Globus pallidus (tissue), 1 donor: ENCODE results near the gene OPA3.
"Not testable (repeated sequence)": the region's sequence is repeated elsewhere in the genome, so short reads cannot be mapped to it uniquely, and the experiment has no call there.

ENCODE experiments used
- DNase-seq: peaks from one replicate; pipeline ENCODE4 v3.0.0-alpha.2; 2015; ENCODE audit warnings: low spot score

The OPA3 gene

DNA sequence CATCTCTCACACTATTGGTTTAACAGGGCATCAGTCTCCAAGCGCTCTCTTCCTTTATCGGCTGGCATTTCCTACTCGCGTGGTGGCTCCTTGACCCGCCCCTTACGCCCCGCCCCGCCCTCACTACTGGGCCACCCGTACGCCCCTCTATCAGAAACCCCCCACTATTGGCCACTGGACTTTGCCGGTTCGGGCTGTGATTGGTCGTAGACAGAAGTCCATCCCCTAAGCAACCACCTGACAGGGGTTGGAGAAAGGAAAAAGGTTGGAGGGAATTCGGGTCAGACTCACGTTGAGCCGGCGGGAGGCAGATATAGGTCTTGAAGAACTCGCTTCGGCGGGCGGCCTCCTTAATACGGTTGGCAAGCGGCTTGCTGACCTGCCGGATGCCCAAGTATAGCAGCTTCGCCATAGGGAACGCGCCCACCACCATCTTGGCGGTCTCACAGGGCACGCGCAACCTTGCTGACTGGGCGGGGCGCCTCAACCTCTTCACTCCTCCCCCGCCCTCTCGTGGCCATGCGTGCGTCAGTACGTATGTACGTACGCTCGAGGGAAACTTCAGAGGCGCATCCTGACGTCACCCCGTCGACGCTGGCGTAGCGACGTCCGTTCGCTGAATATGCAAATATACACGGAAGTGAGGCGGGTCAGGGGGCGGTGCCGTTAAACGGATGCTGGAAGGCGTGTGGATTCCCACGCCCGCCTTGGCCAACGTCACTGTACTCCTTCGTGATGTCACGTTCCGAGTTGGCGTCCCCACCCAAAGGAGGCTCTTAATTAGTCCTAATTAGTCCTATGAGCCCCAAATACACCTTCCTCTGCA, at the start of gene OPA3:
Gene OPA3 (minus strand): TSS at position 471 of the 826 bp plus-strand sequence. CDS start 38 bp downstream, at position 433.
- DNase-seq, result peak; percentile 100

DNA sequence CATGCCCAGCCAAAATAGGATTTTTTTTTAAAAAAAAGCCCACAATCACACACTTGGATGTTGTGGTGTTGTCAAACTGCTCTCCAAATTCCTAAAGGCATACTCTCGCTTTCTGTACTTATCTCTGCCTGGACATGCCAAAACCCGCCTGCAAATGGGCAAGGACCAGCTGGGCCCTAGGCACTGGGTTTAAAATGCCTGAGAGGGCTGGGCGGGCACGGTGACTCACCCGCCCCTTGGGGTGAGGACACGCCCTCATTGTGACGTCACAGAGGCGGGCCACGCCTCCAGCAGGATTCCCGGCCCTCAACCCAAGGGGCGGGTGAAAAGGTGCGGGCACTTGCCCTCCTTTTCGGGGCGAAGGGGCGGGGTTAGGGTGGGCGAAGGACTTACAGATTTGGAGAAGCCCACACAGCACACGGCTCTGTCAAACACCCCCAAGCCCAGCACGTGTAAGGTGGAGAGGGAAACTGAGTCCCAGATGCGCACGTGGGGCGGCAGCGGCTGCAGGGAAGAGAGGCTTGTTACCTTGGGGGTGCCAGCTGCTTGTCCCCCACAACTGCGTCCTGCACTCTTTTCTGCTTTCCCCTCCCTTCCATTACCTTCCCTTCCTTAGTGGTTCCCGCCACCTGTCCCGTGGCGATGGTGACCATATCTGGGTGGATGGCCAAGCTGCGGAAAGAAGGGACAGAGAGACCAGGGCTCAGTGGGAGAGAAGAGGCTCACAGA, 48.0 kb upstream of the OPA3 start:
- DNase-seq, result peak; percentile 36

DNA sequence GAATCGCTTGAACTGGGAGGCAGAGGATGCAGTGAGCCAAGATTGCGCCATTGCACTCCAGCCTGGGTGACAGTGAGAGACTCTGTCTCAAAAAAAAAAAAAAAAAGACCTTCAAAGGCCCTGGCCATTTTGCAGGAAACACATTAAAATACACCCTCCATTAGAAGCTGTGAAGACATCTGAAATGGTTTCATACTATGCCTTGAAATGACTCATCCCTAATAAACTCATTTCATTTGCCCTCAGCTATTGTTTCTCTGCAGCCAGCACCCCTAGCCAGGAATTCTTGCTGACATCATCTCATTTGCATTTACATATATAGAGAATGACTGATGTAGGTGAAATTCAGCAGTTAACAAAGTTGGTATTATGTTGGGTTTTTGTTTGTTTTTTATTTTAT, 45.9 kb upstream of the OPA3 start:
- DNase-seq, result no peak

DNA sequence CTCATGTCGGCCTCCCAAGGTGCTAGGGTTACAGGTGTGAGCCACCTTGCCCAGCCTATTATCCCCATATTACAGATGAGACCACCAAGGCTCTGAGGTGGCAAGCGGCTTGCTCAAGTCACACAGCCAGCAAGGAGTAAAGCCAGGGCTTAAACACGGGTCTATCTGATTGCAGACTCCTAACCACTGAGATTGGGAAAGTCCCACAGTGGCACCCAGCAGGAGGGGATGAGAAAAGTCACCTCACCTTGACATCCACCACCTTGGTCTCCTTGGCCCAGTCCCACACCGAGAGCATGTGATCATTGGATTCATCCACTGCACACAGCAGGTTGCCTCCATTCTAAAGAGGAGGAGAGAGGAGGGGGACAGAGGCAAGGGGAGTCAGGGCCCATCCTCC, 45.1 kb upstream of the OPA3 start:
- DNase-seq, result no peak

DNA sequence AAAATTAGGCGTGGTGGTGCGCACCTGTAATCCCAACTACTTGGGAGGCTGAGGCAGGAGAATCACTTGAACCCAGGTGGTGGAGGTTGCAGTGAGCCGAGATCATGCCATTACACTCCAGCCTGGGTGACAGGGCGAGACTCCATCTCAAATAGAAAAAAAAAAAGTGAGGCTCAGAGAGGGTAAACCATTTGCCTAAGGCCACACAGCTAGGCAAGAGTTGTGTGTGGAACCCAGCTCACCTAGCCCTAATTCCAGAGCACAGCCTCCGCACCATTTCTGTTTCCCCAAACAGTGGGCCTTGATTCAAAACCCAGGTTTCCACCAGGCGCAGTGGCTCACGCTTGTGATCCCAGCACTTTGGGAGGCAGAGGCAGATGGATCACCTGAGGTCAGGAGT, 43.6 kb upstream of the OPA3 start:
- not testable (repeated sequence) for DNase-seq

DNA sequence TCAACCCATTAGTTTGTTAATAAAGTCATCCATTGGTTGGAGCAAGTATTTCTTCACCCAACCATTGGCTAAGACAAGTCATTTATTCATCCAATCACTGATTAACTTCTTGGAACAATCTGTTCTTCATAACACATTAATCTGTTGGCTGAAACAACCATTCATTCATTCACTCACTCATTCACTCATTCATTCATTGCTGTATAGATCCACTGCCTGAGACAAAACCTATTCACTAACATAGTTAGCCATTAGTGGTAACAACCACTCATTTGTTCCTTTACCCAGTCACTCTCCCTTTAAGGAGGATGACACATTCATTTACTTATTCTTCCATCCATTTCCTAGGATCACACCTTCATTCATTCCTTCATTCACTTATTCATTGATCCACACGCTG, 39.4 kb upstream of the OPA3 start:
- no peak for DNase-seq

DNA sequence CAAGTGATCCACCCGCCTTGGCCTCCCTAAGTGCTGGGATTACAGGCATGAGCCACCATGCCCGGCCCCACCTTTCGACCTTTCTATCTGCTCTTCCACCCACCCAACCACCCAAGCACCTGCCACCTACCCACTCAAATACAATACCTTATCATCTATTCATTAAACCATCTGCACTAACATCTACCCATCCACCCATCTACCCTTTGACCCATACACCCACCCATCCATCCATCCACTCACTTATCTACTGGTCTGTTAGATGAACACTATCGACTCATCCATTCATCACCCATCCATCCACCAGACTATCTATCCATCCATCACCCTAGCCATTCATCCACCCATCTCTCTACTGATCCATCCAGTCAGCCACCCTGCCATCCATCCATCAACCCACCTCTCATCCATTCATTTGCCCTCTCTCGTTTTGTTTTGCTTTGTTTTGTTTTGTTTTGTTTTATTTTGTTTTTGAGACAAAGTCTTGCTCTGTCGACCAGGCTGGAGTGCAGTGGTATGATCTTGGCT, 37.4 kb upstream of the OPA3 start:
- no peak for DNase-seq

DNA sequence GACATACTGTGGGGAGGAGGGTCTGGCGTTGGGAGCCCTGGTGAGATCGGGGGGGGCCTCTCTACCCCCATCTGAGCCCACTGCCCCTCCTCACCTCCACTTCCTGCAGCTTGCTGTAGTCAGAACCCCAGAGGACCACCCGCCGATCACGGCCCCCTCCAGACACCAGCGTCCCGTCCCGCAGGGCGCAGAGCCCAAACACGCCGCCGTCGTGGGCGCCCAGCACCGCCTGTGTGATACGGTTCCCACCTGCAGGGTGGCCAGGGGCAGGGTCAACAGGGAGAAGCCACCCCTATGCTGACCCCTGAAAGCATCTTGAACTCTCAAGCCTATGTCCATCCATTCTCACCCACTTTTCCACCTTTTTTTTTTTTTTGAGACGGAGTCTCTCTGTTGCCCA, 36.8 kb upstream of the OPA3 start:
- DNase-seq, result no peak

DNA sequence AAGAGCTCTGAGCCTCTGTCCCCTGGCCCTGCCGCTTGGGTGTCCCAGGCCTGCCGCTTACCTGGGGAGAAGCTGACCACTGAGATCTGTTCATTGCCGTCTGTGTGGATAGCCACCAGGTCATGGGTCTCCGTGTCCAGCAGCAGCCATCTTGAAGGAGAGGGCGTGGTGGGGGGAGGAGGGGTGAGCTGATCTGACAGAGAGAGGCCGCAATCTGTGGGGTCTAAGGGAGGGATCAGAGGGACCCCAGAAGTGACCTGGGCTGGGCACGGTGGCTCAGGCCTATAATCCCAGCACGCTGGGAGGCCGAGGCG, 32.1 kb upstream of the OPA3 start:
- no peak for DNase-seq

DNA sequence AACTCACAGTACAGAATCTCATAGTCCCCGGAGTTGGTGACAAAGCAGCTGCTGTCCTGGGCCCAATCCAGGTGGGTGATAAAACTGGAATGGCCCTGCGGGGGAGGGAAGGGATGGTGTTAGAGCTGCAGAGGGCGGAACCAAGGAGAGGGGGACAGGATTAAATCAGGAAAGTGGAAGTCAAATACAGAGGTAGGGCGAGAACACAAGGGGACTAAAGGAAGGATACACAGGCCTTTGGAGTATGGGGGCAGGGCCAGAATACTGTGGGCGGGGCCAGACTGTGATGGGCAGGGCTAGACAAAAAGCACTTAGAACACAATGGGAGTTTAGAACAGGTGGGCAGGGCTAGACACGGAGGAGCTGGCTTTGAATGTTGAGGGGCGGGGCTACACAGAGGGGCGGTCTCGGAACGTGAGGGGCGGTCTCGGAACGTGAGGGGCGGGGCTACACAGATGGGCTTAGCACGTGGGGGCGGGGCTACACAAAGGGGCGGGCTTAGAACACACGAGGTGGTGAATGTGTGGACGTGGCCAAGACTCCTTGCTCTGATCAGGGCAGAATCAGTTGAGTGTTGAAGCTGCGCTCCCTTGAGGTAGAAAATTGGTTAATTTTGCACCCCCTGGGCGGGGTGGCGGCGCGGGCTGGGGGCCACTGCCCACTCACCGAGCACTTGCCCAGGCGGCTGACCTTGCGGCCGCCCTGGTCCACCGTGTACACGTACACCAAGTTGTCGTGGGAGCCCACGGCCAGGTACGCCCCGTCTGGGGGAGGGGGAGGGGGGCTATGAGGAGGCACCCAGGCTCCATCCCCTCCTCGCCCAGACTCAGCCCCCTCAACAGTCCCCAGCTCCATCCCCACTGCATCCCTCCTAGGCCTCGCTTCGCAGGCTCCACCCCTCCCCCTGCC, 31.4 kb upstream of the OPA3 start:
- DNase-seq, result no peak

DNA sequence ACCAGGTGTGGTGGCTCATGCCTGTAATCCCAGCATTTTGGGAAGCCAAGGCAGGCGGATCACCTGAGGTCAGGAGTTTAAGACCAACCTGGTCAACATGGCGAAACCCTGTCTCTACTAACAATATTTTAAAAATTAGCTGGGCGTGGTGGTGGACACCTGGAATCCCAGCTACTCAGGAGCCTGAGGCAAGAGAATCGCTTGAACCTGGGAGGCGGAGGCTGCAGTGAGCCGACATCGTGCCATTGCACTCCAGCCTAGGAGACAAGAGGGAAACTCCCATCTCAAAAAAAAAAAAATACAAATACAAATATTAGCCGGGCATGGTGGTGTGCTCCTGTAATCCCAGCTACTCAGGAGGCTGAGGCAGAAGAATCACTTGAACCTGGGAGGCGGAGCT, 30.5 kb upstream of the OPA3 start:
- DNase-seq, result not testable (repeated sequence)

DNA sequence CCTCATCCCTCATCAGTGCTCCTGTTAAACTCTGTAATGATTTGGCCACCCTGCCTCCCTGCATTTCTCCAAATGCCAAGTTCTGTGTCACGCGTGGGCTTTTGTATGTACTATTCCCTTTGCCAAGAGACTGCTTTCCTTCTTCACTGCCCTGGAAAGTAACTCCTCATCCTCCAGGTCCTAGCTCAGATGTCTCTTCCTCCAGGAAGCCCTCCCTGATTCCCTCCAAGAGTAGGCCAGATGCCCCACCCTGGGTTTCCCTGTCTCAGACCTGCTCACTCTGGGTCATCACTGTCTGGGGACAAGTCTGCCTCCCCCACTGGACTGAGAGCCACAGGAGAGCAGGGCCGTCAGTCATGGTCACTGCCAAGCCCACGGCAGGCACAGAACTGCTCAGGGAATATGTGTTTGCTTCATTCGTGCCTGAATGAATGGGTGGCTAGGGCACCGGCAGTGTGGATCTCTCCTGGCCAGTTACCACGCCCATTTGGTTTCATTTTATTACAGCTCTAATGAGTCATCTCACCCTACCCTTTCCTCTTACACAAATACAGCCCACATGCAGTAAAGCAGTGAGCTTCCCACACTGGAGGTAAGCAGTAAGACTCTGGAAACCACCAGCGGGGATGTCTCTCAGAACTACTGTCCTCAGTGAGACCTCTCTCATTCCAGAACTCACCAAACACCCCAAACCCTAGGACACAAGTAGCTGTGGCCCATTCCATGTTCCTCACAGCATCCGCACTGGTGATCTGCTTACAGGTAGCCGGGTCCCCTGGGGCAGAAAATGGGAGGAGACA, 29.5 kb upstream of the OPA3 start:
- DNase-seq, result no peak

DNA sequence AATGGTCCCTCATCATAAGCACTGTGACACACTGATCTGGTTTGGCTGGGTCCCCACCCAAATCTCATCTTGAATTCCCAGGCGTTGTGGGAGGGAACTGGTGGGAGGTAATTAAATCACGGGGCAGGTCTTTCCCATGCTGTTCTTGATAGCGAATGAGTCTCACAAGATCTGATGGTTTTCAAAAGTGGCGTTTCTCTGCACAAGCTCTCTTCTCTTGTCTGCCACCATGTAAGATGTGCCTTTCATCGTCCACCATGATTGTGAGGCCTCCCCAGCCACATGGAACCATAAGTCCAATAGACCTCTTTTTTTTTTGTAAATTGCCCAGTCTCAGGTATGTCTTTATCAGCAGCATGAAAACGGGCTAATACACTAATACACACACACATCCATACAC, 24.3 kb upstream of the OPA3 start:
- DNase-seq, result no peak

DNA sequence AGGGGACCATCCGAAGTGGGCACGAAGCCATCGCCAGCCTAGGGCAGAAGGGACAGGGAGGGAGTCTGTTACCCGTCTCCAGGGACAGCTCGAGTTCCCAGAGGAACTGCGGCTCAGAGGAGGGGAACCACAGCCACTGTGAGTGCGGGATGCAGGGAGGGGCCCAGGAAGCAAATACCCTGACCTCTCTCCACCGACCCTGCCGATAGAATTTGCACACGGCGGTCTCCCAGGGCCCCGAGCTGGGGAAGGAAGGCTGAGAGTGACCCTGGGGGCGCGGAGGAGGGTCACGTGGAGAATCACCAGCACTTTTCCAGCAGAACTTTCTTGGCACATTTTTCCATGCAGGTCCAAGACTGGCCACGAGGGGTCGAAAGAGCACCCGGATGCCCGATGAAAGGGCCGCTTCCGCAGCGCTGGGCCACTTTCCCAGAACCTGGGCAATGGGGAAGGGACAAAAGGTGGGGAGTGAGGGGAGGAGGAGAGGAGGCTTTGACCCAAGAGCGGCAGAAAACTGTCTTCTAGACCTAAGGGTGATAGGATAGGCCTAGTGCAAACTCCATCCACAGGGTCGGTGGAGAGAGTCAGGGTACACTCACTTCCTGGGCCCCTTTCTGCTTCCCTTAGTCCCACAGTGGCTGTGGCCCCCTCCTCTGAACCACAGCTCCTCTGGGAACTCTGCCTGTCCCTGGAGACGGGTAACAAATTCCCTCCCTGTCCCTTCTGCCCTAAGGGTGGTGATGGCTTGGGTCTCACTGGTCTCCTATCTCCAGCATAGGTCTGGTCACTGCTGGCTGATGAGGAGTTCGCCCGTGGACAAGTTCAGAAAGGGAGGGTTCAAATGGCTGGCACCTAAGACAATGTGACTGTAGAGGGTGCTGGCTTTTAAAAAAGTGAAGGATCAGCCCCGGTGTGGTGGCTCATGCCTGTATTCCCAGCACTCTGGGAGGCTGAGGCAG, 22.7 kb upstream of the OPA3 start:
- DNase-seq, result peak; percentile 61

DNA sequence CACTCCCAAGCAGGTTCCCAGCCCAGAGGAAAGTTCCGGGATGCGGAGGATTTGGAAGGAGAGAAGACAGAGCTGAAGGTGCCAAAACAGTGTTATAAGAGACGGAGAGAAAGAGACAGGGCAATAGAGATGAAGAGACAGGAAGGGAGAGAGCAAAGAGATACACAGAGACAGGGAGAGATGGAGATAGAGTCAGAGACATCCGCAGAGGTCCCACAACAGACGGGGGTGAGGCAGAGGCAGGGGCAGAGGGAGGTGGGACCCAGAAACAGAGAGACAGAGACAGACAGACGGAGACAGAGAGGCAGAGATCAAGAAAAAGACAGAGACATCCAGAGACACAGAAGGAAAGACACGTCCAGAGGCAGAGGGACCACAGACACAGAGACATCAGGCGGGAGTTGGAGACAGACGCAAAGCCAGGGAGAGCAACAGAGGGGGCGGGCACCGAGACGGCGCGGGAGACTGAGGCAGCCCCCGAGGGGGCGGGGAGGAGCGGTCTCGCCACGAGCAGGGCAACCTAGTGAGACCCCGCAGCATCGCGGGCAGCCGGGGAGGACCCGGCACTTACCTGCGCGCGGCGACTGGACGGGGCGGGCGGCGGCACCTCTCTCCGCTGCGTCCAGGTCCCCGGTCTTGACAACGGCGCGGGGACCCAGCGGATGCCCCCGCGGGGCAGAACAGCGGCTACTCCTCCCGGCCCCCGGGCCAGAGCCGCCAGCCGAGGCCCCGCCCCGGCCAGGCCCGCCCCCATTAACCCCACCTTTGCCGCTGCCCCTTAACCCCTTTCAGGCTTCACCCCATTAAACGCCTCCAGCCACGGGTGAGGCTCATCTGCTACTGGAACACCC, 17.1 kb upstream of the OPA3 start, which contains the start of gene GPR4:
Gene GPR4 (minus strand): TSS at position 689 of the 851 bp plus-strand sequence. CDS start 10,346 bp downstream, outside the sequence.
- DNase-seq, result no peak

DNA sequence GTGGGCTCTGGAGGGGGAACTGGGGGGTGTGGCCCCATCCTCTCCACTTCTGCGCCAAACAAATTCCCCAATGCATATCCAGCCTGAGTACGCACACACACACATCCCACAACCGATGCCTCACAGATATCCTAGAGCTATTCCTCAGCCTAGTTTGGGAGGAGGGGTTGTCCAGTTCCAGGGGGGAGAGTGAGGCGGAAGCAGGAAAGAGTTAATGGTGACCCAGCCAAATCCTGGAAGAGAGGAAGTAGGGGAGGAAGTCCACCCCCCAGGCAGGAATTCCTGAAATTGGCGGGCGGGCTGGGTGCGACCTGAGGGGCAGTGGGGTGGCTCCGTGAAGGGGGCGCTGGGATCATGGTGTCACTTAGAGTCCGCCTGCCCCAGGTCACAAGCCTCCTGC, 16.5 kb upstream of the OPA3 start:
- no peak for DNase-seq

DNA sequence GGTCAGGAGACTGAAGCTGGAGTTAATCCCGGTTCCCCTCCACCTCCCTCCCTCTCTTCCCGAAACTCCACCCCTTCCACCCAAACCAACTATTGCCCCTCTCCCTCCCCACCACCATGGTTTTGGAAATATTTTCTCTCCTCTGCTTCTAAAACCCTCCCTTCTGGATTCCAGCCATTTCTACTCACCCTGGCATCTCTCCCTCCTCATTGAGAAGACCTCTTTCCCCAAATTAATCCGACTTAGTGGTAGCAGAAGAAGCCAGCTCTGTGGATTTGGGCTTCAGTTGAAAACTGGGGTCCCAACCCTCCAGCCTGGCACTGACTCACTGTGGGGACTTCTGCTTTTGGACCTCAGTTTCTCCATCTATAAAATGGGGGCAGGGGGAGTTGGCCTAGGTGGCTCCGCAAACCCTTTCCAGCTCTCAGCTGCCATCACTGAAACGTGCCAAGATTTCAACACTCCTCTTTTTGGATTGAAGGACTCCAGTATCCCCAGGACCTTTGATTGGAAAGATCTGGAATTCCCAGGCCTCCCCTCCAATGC, 15.8 kb upstream of the OPA3 start:
- no peak for DNase-seq

DNA sequence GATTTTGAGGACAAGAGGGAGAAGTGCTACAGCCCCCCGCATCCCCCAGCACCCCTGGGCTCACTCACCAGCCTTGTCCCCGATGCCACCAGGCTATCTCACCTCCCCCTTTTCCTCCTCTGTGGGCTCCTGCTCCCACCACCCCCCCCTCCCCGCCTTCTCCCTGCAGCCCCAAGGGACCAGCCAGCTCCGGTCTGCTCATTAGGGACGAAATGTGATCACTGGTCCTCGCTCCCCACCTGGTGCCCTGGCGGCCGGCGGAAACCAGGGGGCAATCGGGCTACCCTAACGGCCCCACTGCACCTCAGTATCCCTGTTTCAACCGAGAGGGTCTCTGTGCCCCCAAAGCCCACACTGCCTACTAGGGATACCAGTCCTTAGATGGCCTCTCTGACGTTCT, 14.7 kb upstream of the OPA3 start:
- no peak for DNase-seq
